Measurements from ENCODE around the gene MCM5.

The MCM5 gene

DNA sequence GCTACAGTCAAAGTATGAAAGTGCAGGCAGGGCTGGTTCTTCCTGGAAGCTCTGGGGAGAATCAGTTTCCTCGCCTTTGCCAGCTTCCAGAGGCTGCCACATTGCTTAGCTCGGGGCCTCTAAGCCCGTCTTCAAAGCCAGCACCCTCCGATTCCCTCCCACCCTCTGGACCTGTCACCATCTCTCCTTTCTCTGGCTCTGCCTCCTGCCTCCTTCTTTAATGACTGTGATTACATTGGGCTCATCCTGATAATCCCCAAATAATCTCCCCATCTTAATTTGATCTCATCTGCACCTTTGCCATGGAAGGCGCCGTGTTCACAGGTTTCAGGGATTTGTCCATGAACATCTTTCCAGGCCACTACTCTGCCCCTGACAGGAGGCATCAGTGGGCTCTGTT, 42.5 kb downstream of the MCM5 start:
- TF ChIP-seq TAF1 (IDR thresholded peaks at IDR 0.05; ENCODE audit: low read depth) (no peak), EGR1 (IDR thresholded peaks at IDR 0.05) (no peak), CEBPB (IDR thresholded peaks at IDR 0.05) (no peak), CREB1 (IDR thresholded peaks at IDR 0.05; ENCODE audit: low read depth) (no peak), TCF12 (IDR thresholded peaks at IDR 0.05; ENCODE audit: low read depth) (no peak), RAD21 (IDR thresholded peaks at IDR 0.05; ENCODE audit: low read depth) (no peak), YY1 (IDR thresholded peaks at IDR 0.05; ENCODE audit: low read depth) (no peak), EP300 (IDR thresholded peaks at IDR 0.05; ENCODE audit: borderline replicate concordance) (no peak), NFIC (IDR thresholded peaks at IDR 0.05) (no peak), TEAD4 (IDR thresholded peaks at IDR 0.05) (no peak), FOXM1 (IDR thresholded peaks at IDR 0.05; ENCODE audit: borderline replicate concordance, low read depth) (no peak)
- TF ChIP-seq, protein P1, sequence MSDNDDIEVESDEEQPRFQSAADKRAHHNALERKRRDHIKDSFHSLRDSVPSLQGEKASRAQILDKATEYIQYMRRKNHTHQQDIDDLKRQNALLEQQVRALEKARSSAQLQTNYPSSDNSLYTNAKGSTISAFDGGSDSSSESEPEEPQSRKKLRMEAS (IDR thresholded peaks at IDR 0.05), result no peak
- TF ChIP-seq, protein P2, sequence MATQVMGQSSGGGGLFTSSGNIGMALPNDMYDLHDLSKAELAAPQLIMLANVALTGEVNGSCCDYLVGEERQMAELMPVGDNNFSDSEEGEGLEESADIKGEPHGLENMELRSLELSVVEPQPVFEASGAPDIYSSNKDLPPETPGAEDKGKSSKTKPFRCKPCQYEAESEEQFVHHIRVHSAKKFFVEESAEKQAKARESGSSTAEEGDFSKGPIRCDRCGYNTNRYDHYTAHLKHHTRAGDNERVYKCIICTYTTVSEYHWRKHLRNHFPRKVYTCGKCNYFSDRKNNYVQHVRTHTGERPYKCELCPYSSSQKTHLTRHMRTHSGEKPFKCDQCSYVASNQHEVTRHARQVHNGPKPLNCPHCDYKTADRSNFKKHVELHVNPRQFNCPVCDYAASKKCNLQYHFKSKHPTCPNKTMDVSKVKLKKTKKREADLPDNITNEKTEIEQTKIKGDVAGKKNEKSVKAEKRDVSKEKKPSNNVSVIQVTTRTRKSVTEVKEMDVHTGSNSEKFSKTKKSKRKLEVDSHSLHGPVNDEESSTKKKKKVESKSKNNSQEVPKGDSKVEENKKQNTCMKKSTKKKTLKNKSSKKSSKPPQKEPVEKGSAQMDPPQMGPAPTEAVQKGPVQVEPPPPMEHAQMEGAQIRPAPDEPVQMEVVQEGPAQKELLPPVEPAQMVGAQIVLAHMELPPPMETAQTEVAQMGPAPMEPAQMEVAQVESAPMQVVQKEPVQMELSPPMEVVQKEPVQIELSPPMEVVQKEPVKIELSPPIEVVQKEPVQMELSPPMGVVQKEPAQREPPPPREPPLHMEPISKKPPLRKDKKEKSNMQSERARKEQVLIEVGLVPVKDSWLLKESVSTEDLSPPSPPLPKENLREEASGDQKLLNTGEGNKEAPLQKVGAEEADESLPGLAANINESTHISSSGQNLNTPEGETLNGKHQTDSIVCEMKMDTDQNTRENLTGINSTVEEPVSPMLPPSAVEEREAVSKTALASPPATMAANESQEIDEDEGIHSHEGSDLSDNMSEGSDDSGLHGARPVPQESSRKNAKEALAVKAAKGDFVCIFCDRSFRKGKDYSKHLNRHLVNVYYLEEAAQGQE (IDR thresholded peaks at IDR 0.05; ENCODE audit: low read depth), result no peak
- TF ChIP-seq, protein P3, sequence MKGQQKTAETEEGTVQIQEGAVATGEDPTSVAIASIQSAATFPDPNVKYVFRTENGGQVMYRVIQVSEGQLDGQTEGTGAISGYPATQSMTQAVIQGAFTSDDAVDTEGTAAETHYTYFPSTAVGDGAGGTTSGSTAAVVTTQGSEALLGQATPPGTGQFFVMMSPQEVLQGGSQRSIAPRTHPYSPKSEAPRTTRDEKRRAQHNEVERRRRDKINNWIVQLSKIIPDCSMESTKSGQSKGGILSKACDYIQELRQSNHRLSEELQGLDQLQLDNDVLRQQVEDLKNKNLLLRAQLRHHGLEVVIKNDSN (IDR thresholded peaks at IDR 0.05), result no peak

DNA sequence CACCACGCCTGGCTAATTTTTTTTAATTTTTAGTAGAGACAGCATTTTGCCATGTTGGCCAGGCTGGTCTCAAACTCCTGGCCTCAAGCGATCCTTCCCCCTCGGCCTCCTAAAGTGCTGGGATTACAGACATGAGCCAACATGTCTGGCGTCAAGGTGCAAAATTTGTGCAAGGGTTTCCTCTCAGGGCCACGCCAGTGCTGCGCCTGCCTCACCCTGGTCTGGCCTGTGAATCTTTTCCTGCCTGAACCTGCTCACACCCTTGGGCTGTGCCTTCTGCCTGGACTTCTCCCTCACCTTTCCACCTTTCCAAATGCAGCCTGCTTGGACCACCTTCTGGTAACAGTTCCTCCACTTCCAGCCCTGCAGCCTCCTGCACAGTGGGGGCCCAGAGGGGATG, 43.4 kb downstream of the MCM5 start:
- TF ChIP-seq YY1 (IDR thresholded peaks at IDR 0.05; ENCODE audit: low read depth) (no peak), NFIC (IDR thresholded peaks at IDR 0.05) (no peak), TCF12 (IDR thresholded peaks at IDR 0.05; ENCODE audit: low read depth) (no peak), FOXM1 (IDR thresholded peaks at IDR 0.05; ENCODE audit: borderline replicate concordance, low read depth) (no peak), ZBTB7A (IDR thresholded peaks at IDR 0.05; ENCODE audit: low read depth) (no peak), RAD21 (IDR thresholded peaks at IDR 0.05; ENCODE audit: low read depth) (no peak), EGR1 (IDR thresholded peaks at IDR 0.05) (no peak), CEBPB (IDR thresholded peaks at IDR 0.05) (no peak), TEAD4 (IDR thresholded peaks at IDR 0.05) (no peak), EP300 (IDR thresholded peaks at IDR 0.05; ENCODE audit: borderline replicate concordance) (no peak), TAF1 (IDR thresholded peaks at IDR 0.05; ENCODE audit: low read depth) (no peak), CREB1 (IDR thresholded peaks at IDR 0.05; ENCODE audit: low read depth) (no peak)
- TF ChIP-seq, protein P3 (IDR thresholded peaks at IDR 0.05), result no peak
- TF ChIP-seq, protein P2 (IDR thresholded peaks at IDR 0.05; ENCODE audit: low read depth), result no peak
- TF ChIP-seq, protein P1 (IDR thresholded peaks at IDR 0.05), result no peak

DNA sequence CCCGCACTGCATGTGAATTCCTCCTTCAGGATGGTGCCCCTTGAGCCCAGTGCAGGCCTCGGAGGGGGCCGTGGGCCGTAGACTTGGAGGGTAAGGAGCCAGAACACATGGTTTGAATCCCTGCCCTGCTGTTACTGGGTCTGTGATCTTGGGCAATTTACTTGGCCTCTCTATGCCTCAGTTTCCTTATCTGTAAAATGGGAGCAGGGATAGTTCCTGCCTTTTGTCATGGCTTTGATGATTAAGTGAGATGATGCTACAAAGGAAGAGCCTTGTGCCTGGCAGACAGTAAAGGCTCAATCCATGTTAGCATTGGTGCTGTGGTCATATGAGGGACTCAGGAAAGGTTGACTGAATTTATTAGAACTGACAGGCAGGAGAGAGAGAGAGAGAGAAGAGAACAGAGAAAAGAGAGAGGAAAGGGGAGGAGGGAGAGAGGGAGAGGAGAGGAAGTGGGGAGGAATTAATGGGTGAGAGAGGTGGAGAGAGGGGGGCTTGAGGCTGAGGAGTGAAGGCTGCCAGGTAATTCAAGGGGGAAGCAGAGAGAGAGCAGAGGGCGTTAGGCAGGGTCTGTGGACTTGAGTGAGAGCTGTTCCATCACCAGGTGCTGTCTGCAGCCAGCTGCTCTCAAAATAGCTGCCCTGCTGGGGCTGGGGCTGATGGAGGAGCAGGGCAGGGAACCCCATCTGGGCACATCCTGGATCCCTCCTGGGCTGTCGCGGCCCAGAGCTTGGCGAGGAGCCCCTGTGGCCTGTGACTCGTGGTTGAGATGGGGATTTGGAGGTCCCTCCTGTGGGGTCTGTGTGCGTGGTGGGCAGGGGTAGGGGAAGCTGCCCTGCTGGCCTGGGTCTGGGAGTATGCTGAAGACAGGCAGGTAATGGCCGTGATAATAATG, 44.1 kb downstream of the MCM5 start:
- TF ChIP-seq, protein P1 (IDR thresholded peaks at IDR 0.05), result no peak

DNA sequence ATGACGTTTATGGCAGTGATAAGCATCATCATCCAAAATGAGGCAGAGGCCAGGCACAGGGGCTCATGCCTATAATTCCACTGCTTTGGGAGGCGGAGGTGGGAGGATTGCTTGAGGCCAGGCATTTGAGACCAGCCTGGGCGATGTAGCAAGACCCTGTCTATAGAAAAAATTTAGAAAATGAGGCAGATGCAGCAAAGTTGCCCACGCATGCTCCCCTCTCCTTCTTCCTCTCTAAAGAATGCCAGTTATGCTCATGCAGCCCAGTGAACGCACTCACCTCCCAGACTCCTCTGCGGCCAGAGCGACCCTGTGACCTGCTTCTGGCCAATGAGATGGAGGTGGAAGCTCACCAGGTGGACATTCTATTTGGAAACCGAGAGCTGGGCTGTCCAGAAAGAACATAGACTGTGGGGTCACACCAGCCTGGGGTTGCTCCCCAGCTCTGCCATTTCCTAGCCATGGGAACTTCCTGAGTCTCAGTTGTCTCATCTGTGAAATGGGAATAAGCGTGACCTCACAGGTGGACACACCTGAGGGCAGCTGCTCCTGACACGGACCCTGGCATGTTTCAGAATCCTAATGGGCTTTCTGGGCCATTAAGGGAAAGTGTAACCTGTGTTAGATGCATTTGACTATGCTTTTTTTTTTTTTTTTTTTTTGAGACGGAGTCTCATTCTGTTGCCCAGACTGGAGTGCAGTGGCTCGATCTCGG, 44.9 kb downstream of the MCM5 start:
- TF ChIP-seq TAF1 (IDR thresholded peaks at IDR 0.05; ENCODE audit: low read depth), result no peak
- no peak for TF ChIP-seq CEBPB (IDR thresholded peaks at IDR 0.05)
- TF ChIP-seq, protein P2 (IDR thresholded peaks at IDR 0.05; ENCODE audit: low read depth), result no peak
- TF ChIP-seq ZBTB7A (IDR thresholded peaks at IDR 0.05; ENCODE audit: low read depth), result no peak
- no peak for TF ChIP-seq NFIC (IDR thresholded peaks at IDR 0.05)
- no peak for TF ChIP-seq TCF12 (IDR thresholded peaks at IDR 0.05; ENCODE audit: low read depth)
- no peak for TF ChIP-seq FOXM1 (IDR thresholded peaks at IDR 0.05; ENCODE audit: borderline replicate concordance, low read depth)
- no peak for TF ChIP-seq CREB1 (IDR thresholded peaks at IDR 0.05; ENCODE audit: low read depth)
- TF ChIP-seq, protein P3 (IDR thresholded peaks at IDR 0.05), result no peak
- no peak for TF ChIP-seq YY1 (IDR thresholded peaks at IDR 0.05; ENCODE audit: low read depth)
- no peak for TF ChIP-seq RAD21 (IDR thresholded peaks at IDR 0.05; ENCODE audit: low read depth)
- TF ChIP-seq, protein P1 (IDR thresholded peaks at IDR 0.05), result no peak
- TF ChIP-seq TEAD4 (IDR thresholded peaks at IDR 0.05), result no peak
- no peak for TF ChIP-seq EP300 (IDR thresholded peaks at IDR 0.05; ENCODE audit: borderline replicate concordance)
- TF ChIP-seq EGR1 (IDR thresholded peaks at IDR 0.05), result no peak

Data from Ishikawa (cell line).